Inferior parietal cortex (tissue), 1 donor: Measurements from ENCODE around the gene USF1.
"Not testable (repeated sequence)": the region's sequence is repeated elsewhere in the genome, so short reads cannot be mapped to it uniquely, and the experiment has no call there.

Experiments
- DNase-seq: peaks from one replicate; pipeline ENCODE4 v3.0.0-alpha.2; 2016; ENCODE audit errors: extremely low spot score

The USF1 gene

GRCh38 chr1:161079436-161080110, 33.8 kb upstream of the USF1 start:
- DNase-seq, result no peak

DNA sequence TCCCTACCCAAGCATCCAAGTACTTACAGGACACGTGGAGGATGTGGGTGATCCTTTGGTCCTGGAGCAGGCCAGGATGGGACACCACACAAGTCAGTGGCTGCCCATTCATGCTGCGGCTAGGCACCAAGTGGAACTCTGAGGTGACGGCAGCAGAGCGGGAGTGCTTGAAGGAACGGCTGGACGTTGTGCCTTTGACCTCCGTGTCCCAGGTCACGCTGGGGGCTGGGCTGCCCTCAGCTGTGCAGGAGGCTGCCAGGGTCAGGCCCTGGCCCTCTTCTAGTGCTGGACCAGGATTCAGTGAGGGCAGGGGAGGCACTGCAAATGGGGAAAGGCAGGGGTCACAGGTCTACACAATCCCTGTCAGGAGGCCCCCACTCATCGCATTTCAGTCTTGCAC, 31.6 kb upstream of the USF1 start:
- no peak for DNase-seq

DNA sequence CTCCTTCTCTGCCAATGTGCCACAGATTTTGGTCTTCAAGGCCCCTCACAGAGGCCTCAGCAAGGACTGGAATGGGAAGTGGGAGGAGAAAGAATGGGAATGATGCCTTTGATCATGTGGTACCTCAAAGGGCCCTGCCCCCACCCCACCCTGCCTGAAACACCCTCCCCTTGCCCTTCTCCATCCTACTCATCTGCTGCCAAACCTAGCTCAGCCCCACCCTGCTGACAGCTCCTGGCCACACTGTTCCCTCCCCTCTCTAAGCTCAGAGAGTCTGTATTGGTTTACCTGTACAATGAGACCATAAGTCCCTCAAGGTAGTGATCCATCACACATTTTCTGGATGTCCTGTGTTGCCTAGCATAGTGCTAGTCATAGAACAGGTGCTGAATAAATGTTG, 30.6 kb upstream of the USF1 start:
- DNase-seq, result no peak

- no peak for DNase-seq
Measured at GRCh38 chr1:161074676-161075368, 29.0 kb upstream of the USF1 start.

- no peak for DNase-seq
Measured at GRCh38 chr1:161073474-161074121, 27.8 kb upstream of the USF1 start.

- no peak for DNase-seq
Measured at GRCh38 chr1:161072751-161073449, 27.1 kb upstream of the USF1 start.

DNA sequence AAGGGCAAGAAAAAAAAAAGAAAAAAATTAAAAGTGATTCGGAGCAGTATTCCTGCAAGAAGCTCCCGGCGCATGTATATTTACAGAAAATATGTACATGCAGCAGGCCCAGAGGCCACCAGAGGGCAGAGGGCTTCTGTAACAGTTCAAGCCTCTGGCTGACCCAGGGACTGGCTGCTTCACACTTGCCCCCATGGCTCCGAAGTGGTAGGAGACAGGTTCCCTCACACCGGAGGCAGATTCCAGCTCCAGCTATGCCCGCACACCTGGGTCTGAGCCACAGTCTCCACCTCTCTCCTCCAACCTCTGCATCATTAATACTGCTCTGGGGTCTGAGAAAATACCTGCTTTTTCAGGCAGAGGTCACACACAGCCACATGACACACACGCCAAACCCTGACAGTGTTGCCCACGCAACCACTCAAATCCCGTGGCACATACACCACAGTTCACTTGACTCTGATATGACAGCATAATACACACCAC, 26.2 kb upstream of the USF1 start:
- peak; percentile 21 for DNase-seq

- no peak for DNase-seq
Measured at GRCh38 chr1:161070761-161071160, 25.0 kb upstream of the USF1 start.

DNA sequence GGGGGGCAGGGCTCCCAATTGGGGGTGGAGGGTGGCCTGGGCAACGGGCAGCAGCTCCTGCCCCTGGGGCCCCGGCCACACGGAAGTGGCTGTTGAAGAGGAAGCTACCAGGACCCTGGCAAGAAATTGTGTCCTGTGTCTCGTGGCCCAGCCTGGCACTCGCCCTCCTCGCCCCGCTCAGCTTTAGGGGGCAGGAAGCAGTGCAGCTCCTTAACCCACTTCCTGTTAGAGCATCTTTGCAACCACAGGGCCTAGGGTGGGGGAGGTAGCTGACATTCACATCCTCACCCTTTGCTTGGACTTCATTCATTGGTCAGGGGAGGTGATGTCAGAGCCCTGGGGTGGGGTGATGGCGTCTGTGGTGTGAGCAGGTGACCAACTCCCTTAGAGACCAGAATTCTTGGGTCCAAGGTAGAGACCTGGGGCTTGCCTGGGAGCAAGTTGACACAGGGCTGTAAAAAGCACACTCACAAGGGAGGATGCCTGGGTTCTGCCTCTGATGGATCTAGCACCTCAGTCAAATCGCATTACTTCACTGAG, 24.0 kb upstream of the USF1 start, which contains the start of gene ARHGAP30:
Gene ARHGAP30, minus strand, starts transcription at position 161 of the 540 bp plus-strand sequence. CDS start 267 bp downstream, outside the sequence.
- no peak for DNase-seq

DNA sequence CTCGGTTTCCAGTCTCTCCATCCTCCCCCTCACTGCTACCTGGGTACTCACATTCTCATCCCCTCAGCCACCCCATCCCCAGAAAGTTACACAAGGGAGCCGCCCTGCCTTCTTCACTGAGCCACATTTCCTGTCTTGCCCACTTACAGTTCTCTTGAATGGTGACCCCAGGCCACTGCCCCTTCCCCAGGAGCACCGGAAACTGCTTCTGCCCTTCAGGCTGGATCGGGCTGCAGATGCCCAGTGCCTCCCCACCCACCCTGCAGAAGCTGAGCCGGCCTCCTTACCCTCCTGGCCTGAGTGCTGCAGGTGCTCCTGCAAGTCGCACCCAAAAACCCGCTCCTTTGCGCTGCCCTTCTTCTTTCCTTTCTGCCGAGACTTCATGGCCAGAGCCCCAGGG, 23.5 kb upstream of the USF1 start:
- DNase-seq, result no peak

DNA sequence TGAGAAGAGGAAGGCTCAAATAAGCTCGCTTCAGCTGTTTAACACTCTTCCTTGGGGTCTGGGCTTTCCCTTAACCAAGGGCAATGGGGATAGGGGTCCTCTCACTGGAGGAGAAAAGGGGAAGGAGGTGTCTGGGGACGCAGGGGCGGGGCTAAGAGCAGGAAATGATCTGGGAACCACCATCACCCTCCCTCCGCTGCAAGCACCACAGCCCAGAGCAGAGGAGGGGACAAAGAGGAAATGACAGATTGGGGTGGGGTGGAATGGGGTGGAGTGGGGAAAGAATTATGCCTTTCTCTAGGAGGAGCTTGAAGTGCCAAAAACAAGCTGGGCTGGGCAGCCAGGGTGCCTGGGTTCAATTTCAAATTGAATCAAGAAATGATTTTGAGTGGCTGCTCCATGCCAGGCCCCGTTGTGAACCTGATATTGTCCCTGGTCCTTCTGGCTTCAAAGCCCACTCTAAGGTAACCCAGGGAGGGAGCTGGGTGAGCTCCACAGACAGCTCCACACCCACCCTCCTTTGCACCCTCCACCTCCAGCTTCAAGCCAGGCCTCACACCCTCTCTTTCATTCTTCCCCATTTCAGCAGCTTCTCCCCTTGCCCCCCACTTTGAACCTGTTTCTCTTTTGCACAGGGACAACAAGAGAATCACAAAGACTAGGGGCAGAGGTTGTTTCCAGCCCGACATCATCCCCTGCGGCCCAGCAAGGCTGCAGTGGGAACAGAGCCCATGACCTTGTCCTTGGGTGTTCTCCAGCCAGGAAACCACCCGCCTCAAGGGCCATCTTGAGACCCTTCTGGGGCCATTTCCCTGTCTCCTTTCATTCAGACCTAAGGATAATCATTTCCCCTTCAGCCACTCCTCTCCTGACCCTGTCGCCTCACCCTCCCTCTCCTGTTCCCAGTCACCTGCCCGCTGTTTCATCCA, 22.8 kb upstream of the USF1 start:
- DNase-seq, result no peak

DNA sequence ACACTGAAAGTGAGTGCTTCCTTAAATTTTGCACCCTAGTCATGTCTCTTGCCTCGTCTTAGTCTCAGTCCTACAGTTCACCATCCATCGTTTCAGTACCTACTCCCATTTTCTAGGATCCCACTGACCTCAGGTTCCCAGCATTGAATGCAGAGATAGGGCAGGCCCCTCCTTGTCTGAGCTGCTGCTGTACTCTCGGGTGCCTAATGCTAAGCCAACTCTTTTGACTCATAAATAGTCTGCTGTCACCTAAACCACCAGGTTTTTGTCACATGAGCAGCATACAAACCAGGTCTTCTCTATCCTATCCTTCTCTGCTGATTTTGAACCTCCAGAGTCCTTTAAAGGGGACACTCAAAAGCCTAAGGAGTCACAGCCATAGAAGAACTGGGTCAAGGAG, 20.9 kb upstream of the USF1 start:
- DNase-seq, result no peak

GRCh38 chr1:161065681-161066080, 19.9 kb upstream of the USF1 start:
- DNase-seq, result not testable (repeated sequence)

DNA sequence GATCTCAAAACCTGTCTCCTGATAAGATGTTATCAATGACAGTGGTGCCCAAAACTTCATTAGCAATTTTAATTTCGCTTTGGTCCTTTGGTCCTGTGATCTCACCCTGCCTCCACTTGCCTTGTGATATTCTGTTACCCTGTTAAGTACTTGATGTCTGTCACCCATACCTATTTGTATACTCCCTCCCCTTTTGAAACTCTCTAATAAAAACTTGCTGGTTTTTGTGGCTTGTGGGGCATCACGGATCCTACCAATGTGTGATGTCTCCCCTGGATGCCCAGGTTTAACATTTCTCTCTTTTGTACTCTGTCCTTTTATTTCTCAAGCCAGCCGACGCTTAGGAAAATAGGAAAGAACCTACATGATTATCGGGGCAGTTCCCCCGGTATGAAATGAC, 18.2 kb upstream of the USF1 start:
- not testable (repeated sequence) for DNase-seq

- DNase-seq, result no peak
Measured at GRCh38 chr1:161061419-161061818, 15.6 kb upstream of the USF1 start.

DNA sequence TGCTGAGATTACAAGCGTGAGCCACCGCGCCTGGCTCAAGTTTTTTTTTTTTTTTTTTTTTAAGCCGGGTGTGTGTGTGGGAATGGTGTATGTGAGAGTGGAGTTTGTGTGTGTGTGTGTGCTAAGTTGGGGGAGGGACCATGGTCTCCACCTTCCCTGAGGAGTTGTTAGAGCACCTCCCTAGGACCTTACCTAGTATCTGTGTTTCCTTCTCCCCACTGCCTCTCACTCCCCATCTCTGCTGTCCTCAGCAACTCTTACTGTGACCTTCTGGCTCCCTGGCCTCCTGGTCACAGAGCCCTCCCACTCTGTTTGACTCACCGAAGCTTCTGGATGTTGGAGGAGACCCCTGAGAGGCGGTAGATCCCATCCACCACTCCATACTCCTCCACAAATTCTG, 13.5 kb upstream of the USF1 start:
- no peak for DNase-seq

DNA sequence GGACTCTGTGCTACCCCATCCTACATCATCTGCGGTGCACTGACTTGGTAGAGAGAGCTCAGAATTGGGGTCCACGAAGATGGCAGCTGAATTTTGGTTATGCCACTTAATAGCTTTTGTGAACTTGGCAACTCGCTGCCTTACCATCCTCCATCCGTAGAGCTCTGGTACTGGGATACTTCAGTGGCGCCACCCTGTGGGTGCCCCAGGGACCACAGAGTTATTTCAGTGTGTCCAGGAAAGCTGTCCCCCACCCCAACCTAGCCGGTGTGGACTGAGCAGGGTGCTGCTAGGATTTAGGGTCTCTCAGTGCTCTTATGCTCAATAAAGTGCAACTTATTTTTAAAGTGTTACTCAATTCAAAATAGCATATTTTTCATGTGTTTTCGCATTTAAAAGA, 9.0 kb upstream of the USF1 start:
- DNase-seq, result no peak

DNA sequence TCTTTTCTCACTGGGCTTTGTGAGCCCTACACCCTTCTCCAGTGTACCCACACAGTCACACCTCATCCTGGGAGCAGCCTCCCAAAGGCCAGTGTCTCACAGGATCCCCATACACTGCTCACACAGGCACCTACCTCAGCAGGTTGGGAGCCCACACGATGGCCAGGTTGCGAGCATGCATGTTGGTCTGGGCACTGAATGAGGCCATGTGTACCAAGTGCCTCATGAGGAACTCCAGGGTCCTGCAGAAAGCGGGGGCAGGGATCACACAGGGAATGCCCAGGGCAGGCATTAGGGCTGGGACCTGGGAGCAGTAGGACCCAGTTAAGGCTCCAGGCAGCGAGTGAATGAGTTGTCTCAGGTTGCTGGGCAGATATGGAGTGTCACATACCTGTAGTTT, 8.5 kb upstream of the USF1 start:
- no peak for DNase-seq

DNA sequence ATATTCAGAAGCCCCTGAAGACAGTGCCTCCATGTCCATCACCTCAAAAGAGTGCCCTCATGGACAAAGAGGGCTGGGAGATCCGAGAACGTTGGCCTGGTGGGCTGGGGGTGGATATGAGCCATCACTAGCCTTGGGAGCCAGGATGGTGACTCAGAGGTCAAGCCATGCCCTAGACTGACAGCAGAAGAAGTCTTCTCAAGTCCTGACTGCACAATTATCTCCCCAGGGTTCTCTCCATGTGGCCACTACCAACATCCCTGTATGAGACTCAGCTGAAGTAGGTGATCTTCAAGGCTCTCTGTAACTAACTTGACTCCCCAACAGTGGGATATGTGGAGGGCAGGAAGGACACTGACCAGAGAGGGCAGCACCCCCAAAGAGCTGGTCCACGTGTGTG, 7.1 kb upstream of the USF1 start:
- DNase-seq, result no peak

- DNase-seq, result no peak
Measured at GRCh38 chr1:161051219-161051618, 5.4 kb upstream of the USF1 start.
